CD4-positive, CD25-positive, alpha-beta regulatory T cell (primary cell): ENCODE measurements around the gene DNAJC5. TPM values are rescaled to one million over a fixed set of nuclear protein-coding genes. Genes with fewer than 3 reads are reported as not detected.

Source experiments
- ATAC-seq, 2 donors: fragments of 150-1000 bp; cut with Tn5 transposase; one replicate each; pipeline ENCODE4 v1.10.0; 2021; ENCODE audit warnings: low read depth in 2 of 2, moderate number of reproducible peaks in 2 of 2, moderate library complexity in 1 of 2
- DNase-seq, 3 donors: peaks; one replicate each; pipeline versions ENCODE4 v3.0.0 to v3.0.0-alpha.2; 2012 to 2022; ENCODE audit warnings: mixed read lengths in 1 of 3
- H3K27ac ChIP-seq: one replicate; pipeline ENCODE4 v1.7.0; 2013; ENCODE audit warnings: mild to moderate bottlenecking, low read length; ENCODE audit not compliant: insufficient read depth, poor library complexity, severe bottlenecking
- H3K27me3 ChIP-seq: one replicate; pipeline ENCODE4 v1.7.0; 2013; ENCODE audit warnings: low read length; ENCODE audit not compliant: control insufficient read depth, insufficient read depth
- H3K36me3 ChIP-seq: one replicate; pipeline ENCODE4 v1.7.0; 2013; ENCODE audit warnings: mild to moderate bottlenecking, low read length, moderate library complexity; ENCODE audit not compliant: control insufficient read depth, insufficient read depth
- H3K4me1 ChIP-seq: 2 replicates; pipeline ENCODE4 v1.7.0; 2013; ENCODE audit warnings: mild to moderate bottlenecking, low read length; ENCODE audit not compliant: insufficient read depth, control insufficient read depth, poor library complexity, severe bottlenecking
- H3K4me3 ChIP-seq: one replicate; pipeline ENCODE4 v1.7.0; 2013; ENCODE audit warnings: low read depth, mild to moderate bottlenecking, low read length, moderate library complexity
- H3K9me3 ChIP-seq, 2 experiments: 1 replicate in 1 of 2; 2 replicates in 1 of 2; pipeline ENCODE4 v1.7.0; 2013; ENCODE audit warnings: low read length in 2 of 2, mild to moderate bottlenecking in 1 of 2, moderate library complexity in 1 of 2; ENCODE audit not compliant: control insufficient read depth in 2 of 2
- H3K27ac Mint-ChIP-seq, 3 donors: one replicate each; pipeline ENCODE4 v1.8.0; 2020 to 2022; ENCODE audit warnings: mild to moderate bottlenecking in 3 of 3, mixed read lengths in 3 of 3, moderate library complexity in 2 of 3
- H3K27me3 Mint-ChIP-seq: one replicate; pipeline ENCODE4 v1.8.0; 2022; ENCODE audit warnings: mild to moderate bottlenecking, mixed read lengths
- H3K36me3 Mint-ChIP-seq: one replicate; pipeline ENCODE4 v1.8.0; 2020; ENCODE audit warnings: mixed read lengths
- H3K4me1 Mint-ChIP-seq, 4 donors: one replicate each; pipeline ENCODE4 v1.8.0; 2020 to 2022; ENCODE audit warnings: mixed read lengths in 4 of 4, mild to moderate bottlenecking in 1 of 4
- H3K4me3 Mint-ChIP-seq, 4 donors: one replicate each; pipeline ENCODE4 v1.8.0; 2020 to 2022; ENCODE audit warnings: mild to moderate bottlenecking in 4 of 4, mixed read lengths in 4 of 4, moderate library complexity in 3 of 4
- H3K9me3 Mint-ChIP-seq, 7 donors: one replicate each; pipeline ENCODE4 v1.8.0; 2020 to 2022; ENCODE audit warnings: mixed read lengths in 7 of 7, mild to moderate bottlenecking in 3 of 7, moderate library complexity in 2 of 7
- polyA plus RNA-seq, 4 donors: library from polyadenylated mRNA; unstranded; fragments of 300-500 nt; fragmentation: Illumina TruSeq; gene quantifications; one replicate each; pipeline ENCODE4 v1.2.3, GENCODE V29; 2021
- total RNA-seq: library from RNA; stranded (reverse); gene quantifications from one replicate; pipeline ENCODE4 v1.2.3, GENCODE V29; 2022

The DNAJC5 gene
- total and polyA plus RNA-seq, 5 donors from 2014 or later: 5.0 to 34.9 (median 6.1) TPM

GRCh38 chr20:63937596-63937995 lies 42.7 kb downstream of the DNAJC5 start:
- H3K36me3 ChIP-seq: peaks cover 28% of the 10 kb centered on the region
- DNase-seq: no peak
- peak overlapping the region in 2 of 3 donors; percentile 79 to 81 for H3K27ac Mint-ChIP-seq
- H3K9me3 ChIP-seq: no peaks in the 10 kb centered on the region
- H3K9me3 Mint-ChIP-seq: no peaks in the 10 kb centered on the region
- H3K4me1 Mint-ChIP-seq: peaks cover 0 to 12% (median 5%) of the 10 kb centered on the region in 4 donors
- H3K27me3 Mint-ChIP-seq: no peaks in the 10 kb centered on the region
- H3K36me3 Mint-ChIP-seq: peaks cover 19% of the 10 kb centered on the region
- ATAC-seq: no peak
- peaks cover 6% of the 10 kb centered on the region for H3K4me1 ChIP-seq
- no peak overlapping the region for H3K4me3 Mint-ChIP-seq
- no peak overlapping the region for H3K27ac ChIP-seq
- H3K27me3 ChIP-seq: no peaks in the 10 kb centered on the region
- H3K4me3 ChIP-seq: no peak overlapping the region

GRCh38 chr20:63939061-63939935 lies 44.4 kb downstream of the DNAJC5 start:
- DNase-seq (no peak), ATAC-seq (no peak)
- H3K4me1 ChIP-seq: peaks cover 12% of the 10 kb centered on the region
- H3K27ac Mint-ChIP-seq: no peak overlapping the region
- H3K9me3 Mint-ChIP-seq: no peaks in the 10 kb centered on the region
- H3K27me3 Mint-ChIP-seq: no peaks in the 10 kb centered on the region
- peaks cover 34% of the 10 kb centered on the region for H3K36me3 ChIP-seq
- peaks cover 23% of the 10 kb centered on the region for H3K36me3 Mint-ChIP-seq
- no peak overlapping the region for H3K27ac ChIP-seq
- no peaks in the 10 kb centered on the region for H3K9me3 ChIP-seq
- no peak overlapping the region for H3K4me3 Mint-ChIP-seq
- no peaks in the 10 kb centered on the region for H3K27me3 ChIP-seq
- H3K4me1 Mint-ChIP-seq: peaks cover 0 to 17% (median 5%) of the 10 kb centered on the region in 4 donors
- no peak overlapping the region for H3K4me3 ChIP-seq

- ATAC-seq (no peak), DNase-seq (no peak)
- H3K27me3 ChIP-seq: no peaks in the 10 kb centered on the region
- H3K4me1 ChIP-seq: peaks cover 12% of the 10 kb centered on the region
- no peak overlapping the region for H3K27ac Mint-ChIP-seq
- H3K36me3 ChIP-seq: peaks cover 30% of the 10 kb centered on the region
- peaks cover 17% of the 10 kb centered on the region for H3K36me3 Mint-ChIP-seq
- no peak overlapping the region for H3K4me3 Mint-ChIP-seq
- H3K4me1 Mint-ChIP-seq: peaks cover 0 to 15% (median 4%) of the 10 kb centered on the region in 4 donors
- H3K4me3 ChIP-seq: no peak overlapping the region
- no peak overlapping the region for H3K27ac ChIP-seq
- no peaks in the 10 kb centered on the region for H3K9me3 ChIP-seq
- H3K9me3 Mint-ChIP-seq: no peaks in the 10 kb centered on the region
- no peaks in the 10 kb centered on the region for H3K27me3 Mint-ChIP-seq
Measured at GRCh38 chr20:63940071-63940471, 45.1 kb downstream of the DNAJC5 start.

GRCh38 chr20:63940472-63941266 lies 45.7 kb downstream of the DNAJC5 start:
- H3K4me1 Mint-ChIP-seq: peaks cover 0 to 20% (median 4%) of the 10 kb centered on the region in 4 donors
- H3K36me3 Mint-ChIP-seq: peaks cover 16% of the 10 kb centered on the region
- H3K27me3 Mint-ChIP-seq: no peaks in the 10 kb centered on the region
- H3K36me3 ChIP-seq: peaks cover 33% of the 10 kb centered on the region
- DNase-seq (no peak), ATAC-seq (no peak)
- no peaks in the 10 kb centered on the region for H3K9me3 Mint-ChIP-seq
- peaks cover 12% of the 10 kb centered on the region for H3K4me1 ChIP-seq
- H3K9me3 ChIP-seq: no peaks in the 10 kb centered on the region
- H3K27ac Mint-ChIP-seq: no peak overlapping the region
- H3K4me3 ChIP-seq: no peak overlapping the region
- H3K27ac ChIP-seq: no peak overlapping the region
- H3K4me3 Mint-ChIP-seq: no peak overlapping the region
- H3K27me3 ChIP-seq: no peaks in the 10 kb centered on the region

- H3K9me3 Mint-ChIP-seq: no peaks in the 10 kb centered on the region
- peaks cover 0 to 22% (median 4%) of the 10 kb centered on the region in 4 donors for H3K4me1 Mint-ChIP-seq
- H3K4me3 Mint-ChIP-seq: peak overlapping the region in 2 of 4 donors; percentile 35 to 38
- Histone ChIP-seq H3K4me1 (peaks cover 12% of the 10 kb centered on the region), H3K9me3 (no peaks in the 10 kb centered on the region), H3K36me3 (peaks cover 35% of the 10 kb centered on the region), H3K27ac (peak overlapping the region; percentile 67), H3K4me3 (no peak overlapping the region), H3K27me3 (no peaks in the 10 kb centered on the region)
- peak overlapping the region in 1 of 3 donors; percentile 83 for H3K27ac Mint-ChIP-seq
- DNase-seq: peak; percentile 66 to 86 (median 76)
- no peaks in the 10 kb centered on the region for H3K27me3 Mint-ChIP-seq
- H3K36me3 Mint-ChIP-seq: peaks cover 10% of the 10 kb centered on the region
- ATAC-seq: peak; percentile 82 to 83
Measured at GRCh38 chr20:63941282-63942081, 46.6 kb downstream of the DNAJC5 start.

GRCh38 chr20:63942250-63942951 lies 47.5 kb downstream of the DNAJC5 start:
- no peaks in the 10 kb centered on the region for H3K27me3 ChIP-seq
- Mint-ChIP-seq H3K27me3 (no peaks in the 10 kb centered on the region), H3K4me3 (peak overlapping the region in 1 of 4 donors; percentile 39), H3K27ac (peak overlapping the region; percentile 23 to 79 (median 62)), H3K4me1 (peaks cover 0 to 29% (median 9%) of the 10 kb centered on the region in 4 donors), H3K9me3 (no peaks in the 10 kb centered on the region), H3K36me3 (peaks cover 10% of the 10 kb centered on the region)
- peaks cover 17% of the 10 kb centered on the region for H3K4me1 ChIP-seq
- H3K27ac ChIP-seq: peak overlapping the region; percentile 67
- H3K36me3 ChIP-seq: peaks cover 35% of the 10 kb centered on the region
- ATAC-seq: no peak
- no peaks in the 10 kb centered on the region for H3K9me3 ChIP-seq
- H3K4me3 ChIP-seq: no peak overlapping the region
- peak in 2 of 3 donors; percentile 18 to 34 for DNase-seq
